ENCODE data around the gene ALKBH8. TPM values are rescaled to one million over a fixed set of nuclear protein-coding genes. Genes with fewer than 3 reads are reported as not detected.

The ALKBH8 gene
- total and polyA plus RNA-seq, 2 of the 8 experiments (the other 6 are each of a cell fraction or from before 2014, with no cell fraction given), result 3.6 to 11.9 TPM

DNA sequence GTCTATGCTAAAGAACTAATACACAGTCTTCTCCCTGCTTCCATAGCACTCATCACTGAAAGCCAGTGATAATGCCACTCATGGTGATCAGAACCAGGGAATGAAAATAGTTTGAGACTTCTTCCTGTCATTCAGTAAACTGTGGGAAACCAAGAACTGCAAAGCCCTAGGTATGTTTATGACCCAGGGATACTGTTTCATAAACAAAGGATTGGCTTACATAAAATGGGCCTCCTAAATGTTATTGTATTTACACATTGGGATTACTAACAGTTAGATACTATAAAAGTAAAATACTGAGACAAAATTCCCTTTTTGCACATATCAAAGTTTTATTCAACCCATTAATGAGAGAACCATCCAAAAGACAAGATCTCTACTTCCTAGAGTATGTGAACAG lies 86.6 kb downstream of the ALKBH8 start:
- H4K8ac ChIP-seq (ENCODE audit: extremely low read depth, insufficient read depth, low read length), result no peak overlapping the region
- H2BK20ac ChIP-seq (ENCODE audit: low read length), result no peak overlapping the region
- no peak overlapping the region for H2BK12ac ChIP-seq (ENCODE audit: low read depth, low read length)
- no peak overlapping the region for H2AK5ac ChIP-seq (ENCODE audit: low read depth, low read length)
- no peak overlapping the region for H2BK15ac ChIP-seq (ENCODE audit: low read length)
- H3K56ac ChIP-seq (replicated peaks; ENCODE audit: insufficient read length, low read depth, low read length), result no peak overlapping the region
- no peaks in the 10 kb centered on the region for H4K20me1 ChIP-seq (replicated peaks in 1 of 2; ENCODE audit: control insufficient read depth in 1 of 2, insufficient read depth in 2 of 2, low read length in 2 of 2)
- POLR2A ChIA-PET (ENCODE audit: partially characterized antibody), result no interaction called here
- H2BK5ac ChIP-seq (ENCODE audit: low read depth, low read length), result no peak overlapping the region
- H3K9me3 ChIP-seq (ENCODE audit: insufficient read depth in 2 of 2, low read depth in 1 of 2, low read length in 1 of 2), result no peaks in the 10 kb centered on the region
- no peak for FAIRE-seq
- H3K4me1 ChIP-seq (replicated peaks in 1 of 4; ENCODE audit: control insufficient read depth in 3 of 4, insufficient read depth in 4 of 4, low read length in 3 of 4), result no peaks in the 10 kb centered on the region
- H3K4me2 ChIP-seq (ENCODE audit: insufficient read depth in 1 of 2, low read depth in 2 of 2, low read length in 2 of 2), result no peak overlapping the region
- DNase-seq (ENCODE audit: low read depth in 1 of 2, low spot score in 2 of 2), result no peak
- H2AFZ ChIP-seq (ENCODE audit: low read length), result no peak overlapping the region
- H3K27ac ChIP-seq (ENCODE audit: low read depth, low read length), result no peak overlapping the region
- CTCF ChIA-PET (ENCODE audit: partially characterized antibody), result no interaction called here
- no peak overlapping the region for H3K18ac ChIP-seq (ENCODE audit: extremely low read depth, low read length)
- H4K91ac ChIP-seq (replicated peaks; ENCODE audit: insufficient read length, low read length), result no peak overlapping the region
- H3K4ac ChIP-seq (replicated peaks; ENCODE audit: insufficient read length, low read depth, low read length), result no peak overlapping the region
- H2BK120ac ChIP-seq (replicated peaks; ENCODE audit: low read depth, low read length), result no peak overlapping the region
- no peaks in the 10 kb centered on the region for H3K23me2 ChIP-seq (ENCODE audit: low read depth, low read length)
- H3K36me3 ChIP-seq (ENCODE audit: control insufficient read depth in 2 of 4, insufficient read depth in 4 of 4, low read length in 3 of 4), result no peaks in the 10 kb centered on the region
- no peak overlapping the region for H3K4me3 ChIP-seq (ENCODE audit: extremely low read depth in 1 of 4, insufficient read depth in 2 of 4, low read depth in 3 of 4, low read length in 4 of 4)
- no peaks in the 10 kb centered on the region for H3K27me3 ChIP-seq (replicated peaks in 1 of 4; ENCODE audit: control insufficient read depth in 3 of 4, extremely low read depth in 1 of 4, insufficient read depth in 3 of 4, low read length in 3 of 4)
- no peaks in the 10 kb centered on the region for H3K79me2 ChIP-seq (ENCODE audit: control insufficient read depth in 1 of 2, insufficient read depth in 2 of 2, low read length in 2 of 2)
- H3K9ac ChIP-seq (replicated peaks in 1 of 4; ENCODE audit: extremely low read depth in 1 of 4, low read depth in 3 of 4, low read length in 3 of 4), result no peak overlapping the region
- H3K79me1 ChIP-seq (ENCODE audit: low read depth, low read length), result no peaks in the 10 kb centered on the region
- H3K14ac ChIP-seq (ENCODE audit: insufficient read length), result no peak overlapping the region
- no peak overlapping the region for H4K5ac ChIP-seq (ENCODE audit: insufficient read length, low read depth, low read length)
- H3K23ac ChIP-seq (ENCODE audit: insufficient read length), result no peak overlapping the region
- TF ChIP-seq ZNF274 (IDR thresholded peaks at IDR 0.05; ENCODE audit: borderline replicate concordance, extremely low read depth, low read length), result no peak
- no peak for TF ChIP-seq GTF2F1 (IDR thresholded peaks at IDR 0.05; ENCODE audit: borderline replicate concordance, low read depth, low read length)
- TF ChIP-seq NRF1 (IDR thresholded peaks at IDR 0.05; ENCODE audit: low read depth, low read length), result no peak
- no peak for TF ChIP-seq MAFK (IDR thresholded peaks at IDR 0.05; ENCODE audit: low read depth, low read length)
- TF ChIP-seq SUZ12 (IDR thresholded peaks at IDR 0.05; ENCODE audit: low read length), result no peak
- TF ChIP-seq GABPA (IDR thresholded peaks at IDR 0.05; ENCODE audit: borderline replicate concordance, insufficient read depth, low read length), result no peak
- TF ChIP-seq JUN (IDR thresholded peaks at IDR 0.05; ENCODE audit: low read depth, low read length), result no peak
- no peak for TF ChIP-seq KDM4A (IDR thresholded peaks at IDR 0.05; ENCODE audit: low read depth, low read length, severe bottlenecking)
- TF ChIP-seq, protein P1, sequence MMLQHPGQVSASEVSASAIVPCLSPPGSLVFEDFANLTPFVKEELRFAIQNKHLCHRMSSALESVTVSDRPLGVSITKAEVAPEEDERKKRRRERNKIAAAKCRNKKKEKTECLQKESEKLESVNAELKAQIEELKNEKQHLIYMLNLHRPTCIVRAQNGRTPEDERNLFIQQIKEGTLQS (IDR thresholded peaks at IDR 0.05; ENCODE audit: insufficient read depth, low read depth, low read length), result no peak
- TF ChIP-seq FOSL1 (IDR thresholded peaks at IDR 0.05; ENCODE audit: insufficient read depth, low read depth, low read length), result no peak
- no peak for TF ChIP-seq EP300 (IDR thresholded peaks at IDR 0.05; ENCODE audit: borderline replicate concordance in 1 of 2, low read depth in 2 of 2, low read length in 2 of 2)
- no peak for TF ChIP-seq NANOG (IDR thresholded peaks at IDR 0.05; ENCODE audit: insufficient read depth, low read depth, low read length, poor library complexity, severe bottlenecking)
- TF ChIP-seq RNF2 (IDR thresholded peaks at IDR 0.05; ENCODE audit: borderline replicate concordance, low read depth, low read length, missing control alignments, poor library complexity, severe bottlenecking), result no peak
- no peak for TF ChIP-seq SRF (IDR thresholded peaks at IDR 0.05; ENCODE audit: low read depth, low read length)
